Psoas muscle (tissue), 8 donors: ENCODE measurements around the gene CRMP1. TPM values are rescaled to one million over a fixed set of nuclear protein-coding genes. Genes with fewer than 3 reads are reported as not detected.

Experiments
- ATAC-seq, 4 donors: fragments of 200-7000 bp; cut with Tn5 transposase; one replicate each; pipeline ENCODE4 v1.9.1; 2020; ENCODE audit warnings: moderate library complexity in 3 of 4, mild to moderate bottlenecking in 2 of 4
- DNase-seq, 2 donors: peaks; one replicate each; pipeline ENCODE4 v3.0.0-alpha.2; 2020
- H3K27ac ChIP-seq: fragments of 200-600 bp; one replicate; pipeline ENCODE4 v1.8.0; 2022
- H3K27me3 ChIP-seq, 3 donors: fragments of 200-600 bp in 1 of 3; one replicate each; pipeline versions ENCODE4 v1.6.1 to v1.8.0; 2013 to 2022; ENCODE audit warnings: low read length in 2 of 3, mild to moderate bottlenecking in 2 of 3, moderate library complexity in 1 of 3; ENCODE audit not compliant: insufficient read depth in 3 of 3
- H3K36me3 ChIP-seq, 2 donors: fragments of 200-600 bp in 1 of 2; one replicate each; pipeline versions ENCODE4 v1.6.1 to v1.8.0; 2013 to 2022; ENCODE audit warnings: low read depth in 1 of 2, mild to moderate bottlenecking in 1 of 2, moderate library complexity in 1 of 2; ENCODE audit not compliant: insufficient read depth in 1 of 2
- H3K4me1 ChIP-seq: fragments of 200-600 bp; one replicate; pipeline ENCODE4 v1.8.0; 2022
- H3K4me3 ChIP-seq: fragments of 200-600 bp; one replicate; pipeline ENCODE4 v1.8.0; 2022; ENCODE audit warnings: mild to moderate bottlenecking
- H3K9me3 ChIP-seq: fragments of 200-600 bp; one replicate; pipeline ENCODE4 v1.8.0; 2022
- WGBS, 3 donors: extraction: QIAGEN DNeasy Blood & Tissue Kit; methylation state at CpG; one replicate each; pipeline versions ENCODE4 v1.1.6 to v1.1.7; 2013; 5-methylcytosine and 5-hydroxymethylcytosine counted together
- intact Hi-C, 2 donors: fragments of 100-400 bp; cut with DNase I; formaldehyde crosslinking; loops; one replicate each; pipeline versions ENCODE4 v1.11.0 to v1.14.2; 2022
- polyA plus RNA-seq, 3 donors: library from polyadenylated mRNA; stranded (reverse); fragments of 200-250 nt; gene quantifications; one replicate each; pipeline ENCODE4 v1.2.3, GENCODE V29; 2013
- total RNA-seq, 4 donors: library from RNA; stranded (reverse); fragmentation: NEBNext Ultra II Directional in 2 of 4; extraction: Animal tissue kit (Norgen Biotek cat#: 25700) in 2 of 4; gene quantifications; one replicate each; pipeline versions ENCODE4 v1.2.1 to v1.2.4, GENCODE V29; 2021 to 2023
- TF ChIP-seq, protein P1 (sequence below): fragments of 200-600 bp; IDR thresholded peaks from one replicate; pipeline ENCODE4 v1.8.0; 2022; ENCODE audit warnings: antibody characterized with exemption
- donor health status: healthy with polysubstance abuse.
- donor health status: DM: no; HTN: no; CAD: no; lungs with moderate emphysema.
- donor health status: Bipolar disorder and iron deficiency.
- donor health status: healthy.
- donor health status: DM: yes; HTN: yes; CAD: no.
- donor health status: DM: no; HTN: no; CAD: no.
- donor health status: DM: no; HTN: no; CAD: no.
- donor health status: DM: yes; HTN: yes; CAD: no.

Gene CRMP1
- total and polyA plus RNA-seq, 7 donors = 0.10 to 0.89 (median 0.39) TPM

DNA sequence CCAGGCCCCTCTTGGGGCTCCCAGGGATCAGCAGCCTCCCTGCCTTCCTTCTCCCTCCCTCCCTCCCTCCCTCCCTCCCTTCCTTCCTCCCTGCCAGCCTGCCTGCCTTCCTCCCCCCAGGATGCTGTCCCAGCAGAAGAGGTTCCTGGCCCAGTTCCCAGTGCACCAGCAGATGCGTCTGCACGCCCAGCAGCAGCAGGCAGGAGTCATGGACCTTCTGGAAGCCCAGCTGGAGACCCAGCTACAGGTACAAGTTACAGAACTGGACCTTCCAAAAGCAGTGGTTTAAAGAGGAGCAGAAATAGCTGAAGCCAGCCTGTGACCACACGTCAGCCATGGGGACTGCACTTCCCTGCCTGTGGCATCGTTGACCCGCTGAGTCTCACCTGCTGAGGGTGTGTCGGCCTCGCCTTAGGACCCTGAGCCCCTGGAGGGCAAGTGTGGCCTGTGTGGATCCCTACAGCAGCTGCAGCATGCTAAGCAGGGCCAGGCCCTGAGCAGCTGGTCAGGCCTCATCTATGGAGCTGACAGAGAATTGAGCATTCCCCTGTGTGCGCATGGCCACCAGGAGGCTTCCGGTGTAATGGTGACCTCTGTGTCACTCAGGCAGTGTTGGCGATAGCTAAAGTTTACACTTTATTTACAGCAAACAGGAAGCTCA lies 84.7 kb downstream of the CRMP1 start:
- ATAC-seq (no peak), DNase-seq (no peak)
- Histone ChIP-seq H3K9me3 (peaks cover 6% of the 10 kb centered on the region), H3K4me1 (no peaks in the 10 kb centered on the region), H3K27me3 (no peaks in the 10 kb centered on the region), H3K36me3 (peaks cover 0 to 8% of the 10 kb centered on the region in 2 donors), H3K27ac (no peak overlapping the region), H3K4me3 (no peak overlapping the region)
- TF ChIP-seq, protein P1, sequence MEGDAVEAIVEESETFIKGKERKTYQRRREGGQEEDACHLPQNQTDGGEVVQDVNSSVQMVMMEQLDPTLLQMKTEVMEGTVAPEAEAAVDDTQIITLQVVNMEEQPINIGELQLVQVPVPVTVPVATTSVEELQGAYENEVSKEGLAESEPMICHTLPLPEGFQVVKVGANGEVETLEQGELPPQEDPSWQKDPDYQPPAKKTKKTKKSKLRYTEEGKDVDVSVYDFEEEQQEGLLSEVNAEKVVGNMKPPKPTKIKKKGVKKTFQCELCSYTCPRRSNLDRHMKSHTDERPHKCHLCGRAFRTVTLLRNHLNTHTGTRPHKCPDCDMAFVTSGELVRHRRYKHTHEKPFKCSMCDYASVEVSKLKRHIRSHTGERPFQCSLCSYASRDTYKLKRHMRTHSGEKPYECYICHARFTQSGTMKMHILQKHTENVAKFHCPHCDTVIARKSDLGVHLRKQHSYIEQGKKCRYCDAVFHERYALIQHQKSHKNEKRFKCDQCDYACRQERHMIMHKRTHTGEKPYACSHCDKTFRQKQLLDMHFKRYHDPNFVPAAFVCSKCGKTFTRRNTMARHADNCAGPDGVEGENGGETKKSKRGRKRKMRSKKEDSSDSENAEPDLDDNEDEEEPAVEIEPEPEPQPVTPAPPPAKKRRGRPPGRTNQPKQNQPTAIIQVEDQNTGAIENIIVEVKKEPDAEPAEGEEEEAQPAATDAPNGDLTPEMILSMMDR = no peak
- intact Hi-C loops = no loop called here
- WGBS, 3 donors = 72 to 78% (median 73%) methylated on average over 10 of the region's 10 CpGs

DNA sequence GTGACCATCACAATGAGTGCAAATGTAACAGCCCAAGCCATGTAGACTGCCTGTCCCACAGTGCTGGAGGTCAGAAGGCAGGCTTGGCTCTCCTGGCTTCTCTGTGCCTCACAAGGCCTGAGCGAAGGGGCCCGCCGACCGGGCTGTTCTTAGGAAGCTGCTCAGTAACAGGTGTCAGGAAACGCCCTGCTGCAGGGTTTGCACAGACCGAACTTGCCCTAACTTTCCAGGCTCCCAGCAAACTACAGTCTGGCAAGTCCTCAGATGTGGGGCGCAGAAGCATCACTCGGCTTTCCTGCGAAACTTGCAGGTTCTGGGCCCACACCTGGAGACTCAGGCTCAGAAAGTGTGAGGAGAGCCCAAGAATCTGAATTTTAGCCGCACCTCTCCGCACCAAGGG lies 87.6 kb downstream of the CRMP1 start:
- TF ChIP-seq, protein P1 = no peak
- intact Hi-C loops = no loop called here
- DNase-seq (no peak), ATAC-seq (no peak)
- Histone ChIP-seq H3K9me3 (peaks cover 6% of the 10 kb centered on the region), H3K27me3 (no peaks in the 10 kb centered on the region), H3K27ac (no peak overlapping the region), H3K4me1 (no peaks in the 10 kb centered on the region), H3K4me3 (no peak overlapping the region), H3K36me3 (peaks cover 0 to 8% of the 10 kb centered on the region in 2 donors)
- 86 to 88% (median 87%) methylated on average over 11 of the region's 11 CpGs for WGBS, 3 donors

DNA sequence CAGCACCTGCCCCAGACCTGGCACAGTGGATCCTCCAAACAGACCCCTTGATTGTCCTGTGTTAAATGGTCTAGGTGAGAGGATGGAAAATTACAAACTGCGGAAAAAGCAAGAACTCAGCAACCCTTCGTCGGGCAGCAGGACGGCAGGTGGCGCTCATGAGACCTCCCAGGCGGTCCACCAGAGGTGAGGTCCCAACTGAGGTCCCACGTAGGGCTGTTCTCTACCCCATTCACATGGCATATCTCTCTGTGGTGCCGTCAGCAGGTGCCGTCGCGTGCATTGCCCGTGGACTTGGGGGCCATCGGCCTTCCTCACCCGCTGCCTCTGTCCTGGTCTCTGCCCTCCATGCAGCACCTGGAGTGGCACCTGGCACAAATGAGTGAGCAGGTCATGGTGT lies 88.2 kb downstream of the CRMP1 start:
- H3K27ac ChIP-seq = no peak overlapping the region
- TF ChIP-seq, protein P1 = no peak
- DNase-seq (no peak), ATAC-seq (no peak)
- no peak overlapping the region for H3K4me3 ChIP-seq
- no peaks in the 10 kb centered on the region for H3K4me1 ChIP-seq
- intact Hi-C loops = no loop called here
- no peaks in the 10 kb centered on the region for H3K9me3 ChIP-seq
- peaks cover 0 to 4% of the 10 kb centered on the region in 2 donors for H3K36me3 ChIP-seq
- H3K27me3 ChIP-seq = no peaks in the 10 kb centered on the region
- WGBS, 3 donors = 91 to 94% (median 92%) methylated on average over 14 of the region's 14 CpGs

DNA sequence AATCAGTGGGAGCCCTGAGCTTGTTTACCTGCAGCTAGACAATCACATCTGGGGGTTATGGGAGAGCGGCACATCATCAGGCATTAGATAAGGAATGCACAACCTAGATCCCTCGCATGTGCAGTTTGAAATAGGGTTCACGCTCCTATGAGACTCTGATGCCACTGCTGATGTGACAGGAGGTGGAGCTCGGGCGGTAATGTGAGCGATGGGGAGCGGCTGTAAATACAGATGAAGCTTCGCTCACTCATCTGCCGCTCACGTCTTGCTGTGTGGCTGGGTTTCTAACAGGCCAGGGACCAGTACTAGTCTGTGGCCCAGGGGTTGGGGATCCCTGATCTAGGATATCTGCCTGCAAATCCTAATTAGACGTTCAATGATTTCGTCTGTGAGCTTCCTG lies 90.3 kb downstream of the CRMP1 start:
- H3K9me3 ChIP-seq = no peaks in the 10 kb centered on the region
- H3K27ac ChIP-seq = no peak overlapping the region
- DNase-seq = no peak
- no peaks in the 10 kb centered on the region for H3K4me1 ChIP-seq
- intact Hi-C loops = no loop called here
- H3K4me3 ChIP-seq = no peak overlapping the region
- TF ChIP-seq, protein P1 = no peak
- 90 to 95% (median 92%) methylated on average over 12 of the region's 12 CpGs for WGBS, 3 donors
- H3K27me3 ChIP-seq = no peaks in the 10 kb centered on the region
- no peak for ATAC-seq
- peaks cover 0 to 4% of the 10 kb centered on the region in 2 donors for H3K36me3 ChIP-seq

DNA sequence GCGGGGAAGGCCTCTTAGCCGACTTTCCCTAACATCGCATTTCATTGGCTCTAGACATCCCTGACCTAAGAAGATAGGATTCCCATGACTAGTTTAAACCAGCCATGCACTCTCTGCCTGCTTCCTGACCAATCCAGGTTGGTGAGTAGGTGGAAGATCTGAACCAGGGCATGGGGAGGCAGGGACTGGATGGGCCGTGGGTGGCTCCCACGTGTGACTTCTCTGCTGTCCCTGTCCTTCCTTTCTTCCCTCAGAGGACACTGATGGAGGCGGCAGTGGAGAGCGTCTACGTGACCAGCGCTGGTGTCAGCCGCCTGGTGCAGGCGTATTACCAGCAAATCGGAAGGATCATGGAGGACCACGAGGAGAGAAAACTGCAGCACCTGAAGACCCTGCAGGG lies 91.2 kb downstream of the CRMP1 start:
- no peak for ATAC-seq
- Histone ChIP-seq H3K27me3 (no peaks in the 10 kb centered on the region), H3K27ac (no peak overlapping the region), H3K36me3 (peaks cover 0 to 4% of the 10 kb centered on the region in 2 donors), H3K4me3 (no peak overlapping the region), H3K9me3 (no peaks in the 10 kb centered on the region), H3K4me1 (no peaks in the 10 kb centered on the region)
- intact Hi-C loops = no loop called here
- TF ChIP-seq, protein P1 = no peak
- 89 to 91% (median 89%) methylated on average over 13 of the region's 13 CpGs for WGBS, 3 donors
- DNase-seq = no peak
